Type B pancreatic cell (in vitro differentiated cells): ENCODE results near the gene SHQ1. TPM values are rescaled to one million over a fixed set of nuclear protein-coding genes. Genes with fewer than 3 reads are reported as not detected.
A peak's percentile ranks its signal among the peaks of the same experiment; 100 is the strongest.

Experiments
- DNase-seq: peaks from one replicate; pipeline ENCODE4 v3.0.0; 2021; ENCODE audit warnings: mixed read lengths; ENCODE audit not compliant: unreplicated experiment; ENCODE audit errors: extremely low spot score
- H3K27ac Mint-ChIP-seq: 2 replicates; pipeline ENCODE4 v1.8.0; 2021; ENCODE audit warnings: mild to moderate bottlenecking, mixed read lengths
- H3K27me3 Mint-ChIP-seq: 2 replicates; pipeline ENCODE4 v1.8.0; 2021; ENCODE audit warnings: mixed read lengths
- H3K36me3 Mint-ChIP-seq: 2 replicates; pipeline ENCODE4 v1.8.0; 2021; ENCODE audit warnings: mixed read lengths
- H3K4me1 Mint-ChIP-seq: one replicate; pipeline ENCODE4 v1.8.0; 2021; ENCODE audit warnings: mixed read lengths; ENCODE audit not compliant: unreplicated experiment
- H3K4me3 Mint-ChIP-seq: 2 replicates; pipeline ENCODE4 v1.8.0; 2021; ENCODE audit warnings: mild to moderate bottlenecking, mixed read lengths
- H3K9me3 Mint-ChIP-seq: 2 replicates; pipeline ENCODE4 v1.8.0; 2021; ENCODE audit warnings: mixed read lengths
- CTCF ChIP-seq: fragments of 200-600 bp; sonication (generic); conservative IDR thresholded peaks from 2 replicates; pipeline ENCODE4 v1.5.0; 2021; ENCODE audit warnings: antibody characterized with exemption, mild to moderate bottlenecking
- long read RNA-seq: library from polyadenylated mRNA; unstranded; transcript quantifications from one replicate; pipeline ENCODE4 v2.0.0, GENCODE V29; 2020
- total RNA-seq: library from RNA; stranded (reverse); gene quantifications from 2 replicates; pipeline ENCODE4 v1.2.1, GENCODE V29; 2021; ENCODE audit warnings: low replicate concordance

The SHQ1 gene
- total RNA-seq = 22.9 and 23.7 TPM in 2 replicates
- long read RNA-seq, transcript SHQ1-201 (11 exons, 2,879 nt) = major isoform, 128 of 142 reads
- long read RNA-seq, partial matches to known transcripts = 4 of 142 reads
- long read RNA-seq, other reads (novel, unspliced or antisense) = 9 of 142 reads

DNA sequence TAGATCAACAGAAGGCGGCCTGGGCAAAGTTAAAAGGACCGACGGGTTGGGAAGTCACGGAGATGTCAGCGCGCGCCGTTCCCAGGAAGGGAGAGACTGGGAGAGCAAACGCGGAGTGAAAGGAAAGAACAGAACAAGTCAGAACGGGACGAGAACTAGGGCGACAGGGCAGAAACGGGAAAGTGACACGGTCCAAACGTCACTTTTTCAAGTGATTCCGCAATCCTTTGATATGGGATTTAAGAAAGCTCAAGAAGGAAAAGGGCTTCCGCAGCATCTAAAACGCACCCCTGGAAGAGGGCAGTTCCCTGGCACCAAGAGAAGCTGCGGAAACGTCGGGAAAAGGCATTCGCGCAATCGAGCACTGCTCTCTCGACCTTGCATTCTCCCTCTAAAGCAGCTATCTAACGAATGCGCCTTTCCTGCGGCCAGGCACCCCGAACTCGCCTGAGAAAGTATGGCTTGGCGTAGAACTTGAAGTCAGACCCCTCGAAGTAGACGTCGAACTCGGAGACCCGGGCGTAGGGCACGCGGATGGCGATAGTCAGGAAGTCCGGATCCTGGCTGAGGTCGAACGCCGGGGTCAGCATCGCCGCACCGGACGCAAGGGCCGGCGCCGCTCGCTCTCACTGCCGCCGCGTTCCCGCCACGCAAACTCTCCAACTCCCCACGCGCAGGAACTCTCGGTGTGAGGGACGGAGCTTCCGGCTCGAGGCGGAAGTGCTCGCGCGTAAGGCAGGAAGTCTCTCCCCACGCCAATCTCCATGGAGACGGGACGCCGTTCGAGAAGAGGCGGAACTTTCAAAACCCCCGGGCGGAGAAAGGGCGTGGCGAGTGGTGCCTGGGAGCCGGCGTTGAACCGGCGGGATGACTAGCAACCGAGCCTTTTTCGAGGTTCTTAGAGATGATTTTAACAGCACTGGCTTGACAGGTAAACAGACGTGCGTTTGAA is at the start of gene SHQ1:
SHQ1 (minus strand) TSS at position 695 of the 952 bp plus-strand sequence; CDS start at position 590, 105 bp downstream.
- TF ChIP-seq CTCF = no peak
- DNase-seq = peak; percentile 93
- H3K9me3 Mint-ChIP-seq = no peaks in the 10 kb centered on the region
- peak within 1 kb of the TSS; percentile 84 for H3K27ac Mint-ChIP-seq
- peak within 1 kb of the TSS; percentile 98 for H3K4me3 Mint-ChIP-seq
- peaks cover 29% of the 10 kb centered on the region for H3K4me1 Mint-ChIP-seq
- peaks cover 14% of the 10 kb centered on the region for H3K36me3 Mint-ChIP-seq
- peaks cover 15% of the 10 kb centered on the region for H3K27me3 Mint-ChIP-seq

- Mint-ChIP-seq H3K4me1 (peaks cover 24% of the 10 kb centered on the region), H3K36me3 (peaks cover 3% of the 10 kb centered on the region), H3K27ac (no peak overlapping the region), H3K9me3 (no peaks in the 10 kb centered on the region), H3K27me3 (no peaks in the 10 kb centered on the region), H3K4me3 (no peak overlapping the region)
- DNase-seq = no peak
- TF ChIP-seq CTCF = no peak
These were observed 49.4 kb upstream of the SHQ1 start for GRCh38 chr3:72897758-72898007.

GRCh38 chr3:72896996-72897757 is 48.9 kb upstream of the SHQ1 start:
- Mint-ChIP-seq H3K9me3 (no peaks in the 10 kb centered on the region), H3K36me3 (peaks cover 3% of the 10 kb centered on the region), H3K4me3 (no peak overlapping the region), H3K27me3 (no peaks in the 10 kb centered on the region), H3K27ac (no peak overlapping the region), H3K4me1 (peaks cover 27% of the 10 kb centered on the region)
- no peak for TF ChIP-seq CTCF
- no peak for DNase-seq

- DNase-seq = no peak
- H3K27ac Mint-ChIP-seq = no peak overlapping the region
- H3K27me3 Mint-ChIP-seq = no peaks in the 10 kb centered on the region
- H3K36me3 Mint-ChIP-seq = no peaks in the 10 kb centered on the region
- H3K4me3 Mint-ChIP-seq = no peak overlapping the region
- H3K9me3 Mint-ChIP-seq = no peaks in the 10 kb centered on the region
- TF ChIP-seq CTCF = no peak
- H3K4me1 Mint-ChIP-seq = peaks cover 47% of the 10 kb centered on the region
These were observed 46.8 kb upstream of the SHQ1 start for GRCh38 chr3:72894976-72895552.

DNA sequence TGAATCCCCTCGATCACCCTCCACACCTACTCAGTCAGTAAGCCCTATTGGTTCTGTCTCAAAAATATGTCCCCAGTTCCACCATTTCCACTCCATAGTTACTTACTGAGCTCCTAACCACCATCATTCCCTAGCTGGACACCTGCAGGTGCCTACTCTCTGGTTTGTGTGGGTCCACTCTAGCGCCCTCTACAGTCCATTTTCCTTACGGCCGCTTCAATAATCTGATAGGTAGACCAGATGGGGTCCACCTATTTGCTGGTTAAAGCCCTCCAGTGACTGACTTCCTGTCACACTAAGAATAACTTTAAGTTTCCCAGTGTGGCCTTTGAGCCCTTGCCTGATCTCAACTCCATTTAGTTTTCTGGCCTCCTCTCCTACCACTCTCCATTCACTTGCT is 44.6 kb upstream of the SHQ1 start:
- H3K27me3 Mint-ChIP-seq = peaks cover 6% of the 10 kb centered on the region
- DNase-seq = no peak
- H3K4me3 Mint-ChIP-seq = no peak overlapping the region
- TF ChIP-seq CTCF = peak; percentile 61
- H3K36me3 Mint-ChIP-seq = no peaks in the 10 kb centered on the region
- H3K9me3 Mint-ChIP-seq = no peaks in the 10 kb centered on the region
- H3K27ac Mint-ChIP-seq = no peak overlapping the region
- H3K4me1 Mint-ChIP-seq = peaks cover 43% of the 10 kb centered on the region
